Smooth muscle cell (in vitro differentiated cells): ENCODE results near the gene CEACAM6. TPM values are rescaled to one million over a fixed set of nuclear protein-coding genes. Genes with fewer than 3 reads are reported as not detected.
A peak's percentile ranks its signal among the peaks of the same experiment; 100 is the strongest.

Experiments used
- DNase-seq: peaks from one replicate; lab custom pipeline; 2025; ENCODE audit not compliant: unreplicated experiment; lab: John Stamatoyannopoulos, UW
- H2AFZ ChIP-seq: fragments of 200-600 bp; sonication (generic); 2 replicates; pipeline ENCODE4 v1.6.0; 2016; ENCODE audit warnings: antibody characterized with exemption, low read depth, mild to moderate bottlenecking
- H3F3A ChIP-seq: fragments of 200-600 bp; sonication (generic); 2 replicates; pipeline ENCODE4 v1.6.0; 2017; ENCODE audit warnings: antibody characterized with exemption, low read depth
- H3K27ac ChIP-seq: fragments of 200-600 bp; sonication (generic); 2 replicates; pipeline ENCODE4 v1.5.1; 2016; ENCODE audit warnings: low read depth, mild to moderate bottlenecking
- H3K27me3 ChIP-seq: fragments of 200-600 bp; sonication (generic); 2 replicates; pipeline ENCODE4 v1.6.1; 2016; ENCODE audit warnings: low read depth, mild to moderate bottlenecking
- H3K36me3 ChIP-seq: fragments of 200-600 bp; sonication (generic); 2 replicates; pipeline ENCODE4 v1.5.1; 2016; ENCODE audit warnings: low read depth
- H3K4me1 ChIP-seq: fragments of 200-600 bp; sonication (generic); 2 replicates; pipeline ENCODE4 v1.5.1; 2016; ENCODE audit warnings: low read depth
- H3K4me2 ChIP-seq: fragments of 200-600 bp; sonication (generic); 2 replicates; pipeline ENCODE4 v1.6.0; 2016; ENCODE audit warnings: mild to moderate bottlenecking
- H3K4me3 ChIP-seq: fragments of 200-600 bp; sonication (generic); 2 replicates; pipeline ENCODE4 v1.5.1; 2016; ENCODE audit warnings: mild to moderate bottlenecking
- H3K79me2 ChIP-seq: fragments of 200-600 bp; sonication (generic); 2 replicates; pipeline ENCODE4 v1.6.0; 2016; ENCODE audit warnings: low read depth, mild to moderate bottlenecking
- H3K9ac ChIP-seq: fragments of 200-600 bp; sonication (generic); 2 replicates; pipeline ENCODE4 v1.6.0; 2016; ENCODE audit warnings: low read depth
- H3K9me3 ChIP-seq: fragments of 200-600 bp; sonication (generic); replicated peaks from 2 replicates; pipeline ENCODE4 v1.5.1; 2016; ENCODE audit warnings: low read depth
- H4K20me1 ChIP-seq: fragments of 200-600 bp; sonication (generic); 2 replicates; pipeline ENCODE4 v1.6.0; 2016; ENCODE audit warnings: low read depth
- WGBS: methylation state at CpG from one replicate; pipeline ENCODE4 v1.1.7; 2016; ENCODE audit warnings: low lambda C conversion rate; 5-methylcytosine and 5-hydroxymethylcytosine counted together
- polyA plus RNA-seq: library from polyadenylated mRNA; unstranded; fragments of >200 nt; fragmentation: Nextera tagmentation; extraction: Ambion mirVana; gene quantifications from 2 replicates; pipeline ENCODE4 v1.2.1, GENCODE V29; 2016
- total RNA-seq: library from RNA; depleted of rRNA; stranded (reverse); fragments of >200 nt; gene quantifications from 2 replicates; pipeline ENCODE4 v1.2.3, GENCODE V29; 2014
- TF ChIP-seq, protein P1 (sequence below): fragments of 200-600 bp; sonication (generic); IDR thresholded peaks from 2 replicates; pipeline ENCODE4 v1.5.1; 2017; ENCODE audit warnings: borderline replicate concordance, mild to moderate bottlenecking, antibody characterized with exemption; ENCODE audit not compliant: insufficient read depth, poor library complexity, severe bottlenecking

Gene CEACAM6
- total and polyA plus RNA-seq, 2 experiments from 2014 or later = not detected

DNA sequence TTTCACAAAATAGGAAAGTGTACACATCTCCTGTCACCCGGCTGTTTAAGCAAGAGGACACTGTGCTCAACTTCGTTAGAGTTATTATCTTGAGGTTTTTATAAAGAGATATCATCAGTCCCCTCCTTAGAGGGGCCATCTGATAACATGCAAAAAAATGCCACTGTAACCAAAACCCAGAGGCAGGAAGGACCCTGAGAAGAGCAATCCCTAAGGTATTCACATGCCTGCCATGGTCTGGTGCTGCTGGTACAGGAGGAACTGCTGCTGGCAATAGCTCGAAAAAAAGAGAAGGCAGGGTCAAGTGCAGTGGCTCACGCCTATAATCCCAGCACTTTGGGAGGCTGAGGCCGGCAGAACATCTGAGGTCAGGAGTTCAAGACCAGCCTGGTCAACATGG lies 28.3 kb downstream of the CEACAM6 start:
- H3K9me3 ChIP-seq = no peaks in the 10 kb centered on the region
- no peaks in the 10 kb centered on the region for H4K20me1 ChIP-seq
- H2AFZ ChIP-seq = no peak overlapping the region
- no peak overlapping the region for H3K4me3 ChIP-seq
- no peaks in the 10 kb centered on the region for H3K4me1 ChIP-seq
- H3F3A ChIP-seq = no peaks in the 10 kb centered on the region
- no peaks in the 10 kb centered on the region for H3K79me2 ChIP-seq
- no peaks in the 10 kb centered on the region for H3K36me3 ChIP-seq
- no peak for DNase-seq
- TF ChIP-seq, protein P1, sequence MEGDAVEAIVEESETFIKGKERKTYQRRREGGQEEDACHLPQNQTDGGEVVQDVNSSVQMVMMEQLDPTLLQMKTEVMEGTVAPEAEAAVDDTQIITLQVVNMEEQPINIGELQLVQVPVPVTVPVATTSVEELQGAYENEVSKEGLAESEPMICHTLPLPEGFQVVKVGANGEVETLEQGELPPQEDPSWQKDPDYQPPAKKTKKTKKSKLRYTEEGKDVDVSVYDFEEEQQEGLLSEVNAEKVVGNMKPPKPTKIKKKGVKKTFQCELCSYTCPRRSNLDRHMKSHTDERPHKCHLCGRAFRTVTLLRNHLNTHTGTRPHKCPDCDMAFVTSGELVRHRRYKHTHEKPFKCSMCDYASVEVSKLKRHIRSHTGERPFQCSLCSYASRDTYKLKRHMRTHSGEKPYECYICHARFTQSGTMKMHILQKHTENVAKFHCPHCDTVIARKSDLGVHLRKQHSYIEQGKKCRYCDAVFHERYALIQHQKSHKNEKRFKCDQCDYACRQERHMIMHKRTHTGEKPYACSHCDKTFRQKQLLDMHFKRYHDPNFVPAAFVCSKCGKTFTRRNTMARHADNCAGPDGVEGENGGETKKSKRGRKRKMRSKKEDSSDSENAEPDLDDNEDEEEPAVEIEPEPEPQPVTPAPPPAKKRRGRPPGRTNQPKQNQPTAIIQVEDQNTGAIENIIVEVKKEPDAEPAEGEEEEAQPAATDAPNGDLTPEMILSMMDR = no peak
- H3K9ac ChIP-seq = no peak overlapping the region
- H3K27ac ChIP-seq = no peak overlapping the region
- peaks cover 10% of the 10 kb centered on the region for H3K27me3 ChIP-seq
- H3K4me2 ChIP-seq = no peak overlapping the region
- whole genome bisulfite sequencing = 66% methylated on average over 5 of the region's 5 CpGs

GRCh38 chr19:41784312-41784711 lies 29.0 kb downstream of the CEACAM6 start:
- no peak for DNase-seq
- H3F3A ChIP-seq = no peaks in the 10 kb centered on the region
- no peak overlapping the region for H3K9ac ChIP-seq
- WGBS = 70% methylated on average over 3 of the region's 3 CpGs
- no peak overlapping the region for H3K27ac ChIP-seq
- no peaks in the 10 kb centered on the region for H4K20me1 ChIP-seq
- H3K4me1 ChIP-seq = no peaks in the 10 kb centered on the region
- no peak overlapping the region for H3K4me2 ChIP-seq
- H2AFZ ChIP-seq = no peak overlapping the region
- TF ChIP-seq, protein P1 = no peak
- no peak overlapping the region for H3K4me3 ChIP-seq
- H3K36me3 ChIP-seq = no peaks in the 10 kb centered on the region
- no peaks in the 10 kb centered on the region for H3K9me3 ChIP-seq
- peaks cover 10% of the 10 kb centered on the region for H3K27me3 ChIP-seq
- H3K79me2 ChIP-seq = no peaks in the 10 kb centered on the region

DNA sequence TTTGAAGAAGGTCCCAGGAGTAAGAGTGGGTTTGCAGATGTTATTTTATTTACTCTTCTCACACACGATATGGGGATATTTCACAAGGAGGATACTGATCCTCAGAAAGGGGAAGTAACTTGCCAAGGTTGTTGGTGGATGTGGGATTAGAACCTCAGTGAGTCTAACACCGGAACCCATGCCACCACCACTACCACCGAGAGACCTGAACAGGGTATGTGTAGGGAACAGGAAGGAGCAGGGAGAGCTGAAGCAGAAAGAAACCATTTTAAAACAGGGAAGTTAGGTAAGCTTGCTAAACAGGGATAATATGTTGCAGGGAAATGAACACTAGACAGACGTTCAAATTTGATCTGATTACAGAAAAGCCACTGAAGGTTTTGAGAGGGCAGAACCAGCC lies 29.4 kb downstream of the CEACAM6 start:
- H3K9ac ChIP-seq = no peak overlapping the region

DNA sequence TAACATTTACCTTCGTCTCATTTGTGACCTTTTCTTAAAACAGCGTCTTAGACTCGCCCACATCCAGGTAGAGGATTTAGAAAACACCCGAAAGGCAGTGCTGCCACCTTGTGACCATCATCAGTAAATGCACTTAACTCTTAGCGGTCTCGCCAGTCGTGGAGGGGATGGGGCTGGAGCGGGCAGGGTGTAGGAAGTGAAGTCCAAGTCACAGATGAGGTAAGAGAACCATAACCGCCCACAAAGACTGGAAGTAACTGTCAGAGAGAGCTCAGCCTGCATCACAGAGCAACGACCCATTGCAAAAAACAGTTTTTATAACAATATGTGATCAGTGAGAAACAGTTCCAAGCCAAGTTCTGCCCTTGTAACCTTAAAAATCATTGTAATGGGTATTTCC lies 30.3 kb downstream of the CEACAM6 start:
- no peaks in the 10 kb centered on the region for H3F3A ChIP-seq
- H3K4me3 ChIP-seq = no peak overlapping the region
- H3K4me2 ChIP-seq = no peak overlapping the region
- H3K79me2 ChIP-seq = no peaks in the 10 kb centered on the region
- peak overlapping the region; percentile 54 for H2AFZ ChIP-seq
- 2% methylated on average over 10 of the region's 10 CpGs for WGBS
- H4K20me1 ChIP-seq = no peaks in the 10 kb centered on the region
- H3K9ac ChIP-seq = no peak overlapping the region
- TF ChIP-seq, protein P1 = peak; percentile 77
- H3K36me3 ChIP-seq = no peaks in the 10 kb centered on the region
- H3K27me3 ChIP-seq = peaks cover 10% of the 10 kb centered on the region
- DNase-seq = no peak
- H3K9me3 ChIP-seq = no peaks in the 10 kb centered on the region
- no peak overlapping the region for H3K27ac ChIP-seq
- no peaks in the 10 kb centered on the region for H3K4me1 ChIP-seq

More for the DNA sequence above, 29.4 kb downstream of the CEACAM6 start:
- Histone ChIP-seq H2AFZ (no peak overlapping the region), H3K4me3 (no peak overlapping the region), H3F3A (no peaks in the 10 kb centered on the region), H3K4me2 (no peak overlapping the region), H3K36me3 (no peaks in the 10 kb centered on the region), H3K79me2 (no peaks in the 10 kb centered on the region), H3K4me1 (no peaks in the 10 kb centered on the region), H3K27ac (no peak overlapping the region), H4K20me1 (no peaks in the 10 kb centered on the region), H3K27me3 (peaks cover 10% of the 10 kb centered on the region), H3K9me3 (no peaks in the 10 kb centered on the region)
- no peak for DNase-seq
- TF ChIP-seq, protein P1 = no peak
- 50% methylated on average over 4 of the region's 4 CpGs for WGBS
